Cardiac fibroblast (primary cell): Measurements from ENCODE around the gene ENSA.

ENCODE experiments used
- DNase-seq, 2 donors: peaks; one replicate each; pipeline versions ENCODE4 v3.0.0 to v3.0.0-alpha.2; 2010; ENCODE audit warnings: low read depth in 2 of 2
- H3K4me3 ChIP-seq, 2 donors: replicated peaks in 1 of 2; 1 replicate in 1 of 2; 2 replicates in 1 of 2; pipeline ENCODE4 v1.5.1; 2011; ENCODE audit warnings: low read depth in 2 of 2, low read length in 2 of 2, mild to moderate bottlenecking in 2 of 2, moderate library complexity in 1 of 2
- TF ChIP-seq, protein P1 (sequence below): IDR thresholded peaks from one replicate; pipeline ENCODE4 v1.5.1; 2011; ENCODE audit warnings: low read depth, mild to moderate bottlenecking, low read length, inconsistent platforms

Gene ENSA, protein sequence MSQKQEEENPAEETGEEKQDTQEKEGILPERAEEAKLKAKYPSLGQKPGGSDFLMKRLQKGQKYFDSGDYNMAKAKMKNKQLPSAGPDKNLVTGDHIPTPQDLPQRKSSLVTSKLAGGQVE

GRCh38 chr1:150629115-150629928, at the start of gene ENSA:
Gene ENSA, minus strand, starts transcription at chr1:150629612. Its CDS starts 142 bp downstream, at chr1:150629470.
- TF ChIP-seq, protein P1, sequence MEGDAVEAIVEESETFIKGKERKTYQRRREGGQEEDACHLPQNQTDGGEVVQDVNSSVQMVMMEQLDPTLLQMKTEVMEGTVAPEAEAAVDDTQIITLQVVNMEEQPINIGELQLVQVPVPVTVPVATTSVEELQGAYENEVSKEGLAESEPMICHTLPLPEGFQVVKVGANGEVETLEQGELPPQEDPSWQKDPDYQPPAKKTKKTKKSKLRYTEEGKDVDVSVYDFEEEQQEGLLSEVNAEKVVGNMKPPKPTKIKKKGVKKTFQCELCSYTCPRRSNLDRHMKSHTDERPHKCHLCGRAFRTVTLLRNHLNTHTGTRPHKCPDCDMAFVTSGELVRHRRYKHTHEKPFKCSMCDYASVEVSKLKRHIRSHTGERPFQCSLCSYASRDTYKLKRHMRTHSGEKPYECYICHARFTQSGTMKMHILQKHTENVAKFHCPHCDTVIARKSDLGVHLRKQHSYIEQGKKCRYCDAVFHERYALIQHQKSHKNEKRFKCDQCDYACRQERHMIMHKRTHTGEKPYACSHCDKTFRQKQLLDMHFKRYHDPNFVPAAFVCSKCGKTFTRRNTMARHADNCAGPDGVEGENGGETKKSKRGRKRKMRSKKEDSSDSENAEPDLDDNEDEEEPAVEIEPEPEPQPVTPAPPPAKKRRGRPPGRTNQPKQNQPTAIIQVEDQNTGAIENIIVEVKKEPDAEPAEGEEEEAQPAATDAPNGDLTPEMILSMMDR = no peak
- peak; percentile 100 for DNase-seq

DNA sequence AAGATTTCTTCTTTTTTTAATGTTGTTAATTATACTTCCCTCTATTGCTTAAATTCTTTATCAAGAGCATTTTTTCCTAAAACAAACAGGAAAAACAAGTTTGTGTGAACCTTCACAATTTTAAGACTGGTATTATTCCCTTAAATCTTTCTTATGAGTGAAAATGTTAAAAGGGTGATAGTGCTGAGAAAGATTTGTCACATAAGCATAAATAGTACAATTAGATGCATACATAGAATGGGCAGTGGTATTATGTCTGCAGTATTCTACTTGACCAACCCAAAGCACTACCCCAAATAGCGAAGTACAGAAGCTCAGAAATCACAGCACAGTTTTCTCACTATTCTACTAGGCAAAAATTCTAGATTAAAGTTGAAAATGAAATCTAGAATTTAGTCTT, 49.6 kb upstream of the ENSA start:
- no peak for DNase-seq
- no peak overlapping the region for H3K4me3 ChIP-seq
- TF ChIP-seq, protein P1 = no peak

More at GRCh38 chr1:150629115-150629928, at the start of gene ENSA:
- H3K4me3 ChIP-seq = peak within 1 kb of the TSS; percentile 62 to 74

DNA sequence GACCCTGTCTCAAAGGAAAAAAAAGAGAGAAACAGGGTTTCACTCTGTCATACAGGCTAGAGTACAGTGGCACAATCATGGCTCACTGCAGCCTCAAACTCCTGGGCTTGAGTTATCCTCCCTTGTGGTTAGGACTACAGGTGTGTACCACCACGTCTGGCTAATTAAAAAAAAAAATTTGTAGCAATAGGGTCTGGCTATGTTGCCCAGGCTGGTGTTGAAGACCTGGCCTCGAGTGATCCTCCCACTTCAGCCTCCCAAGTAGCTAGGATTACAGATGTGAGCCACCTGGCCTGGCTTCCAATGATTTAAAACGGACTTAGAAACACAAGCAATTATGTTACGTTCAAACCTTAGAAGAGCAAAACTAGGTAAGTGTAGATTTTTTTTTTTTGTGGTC, 45.5 kb upstream of the ENSA start:
- DNase-seq = no peak
- no peak overlapping the region for H3K4me3 ChIP-seq
- TF ChIP-seq, protein P1 = no peak

- TF ChIP-seq, protein P1 = no peak
- no peak overlapping the region for H3K4me3 ChIP-seq
- DNase-seq = no peak
Measured at GRCh38 chr1:150663321-150663720, 33.9 kb upstream of the ENSA start.

DNA sequence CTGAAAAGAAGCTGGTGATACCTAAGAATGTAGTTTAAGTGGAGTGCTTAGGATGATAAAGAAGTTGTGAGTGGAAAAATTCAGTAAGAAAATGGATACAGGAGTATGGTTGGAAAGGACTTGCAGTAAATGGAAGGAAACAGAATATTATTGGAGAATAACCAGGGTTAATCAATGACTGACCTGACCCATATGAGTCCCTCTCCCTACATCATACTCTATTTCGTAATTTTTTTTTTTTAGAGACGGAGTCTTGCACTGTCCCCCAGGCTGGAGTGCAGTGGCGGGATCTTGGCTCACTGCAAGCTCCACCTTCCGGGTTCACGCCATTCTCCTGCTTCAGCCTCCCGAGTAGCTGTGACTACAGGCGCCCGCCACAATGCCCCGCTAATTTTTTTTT, 33.4 kb upstream of the ENSA start:
- TF ChIP-seq, protein P1 = no peak
- no peak overlapping the region for H3K4me3 ChIP-seq
- DNase-seq = no peak

GRCh38 chr1:150661156-150661555, 31.7 kb upstream of the ENSA start:
- TF ChIP-seq, protein P1 = no peak
- DNase-seq = no peak
- H3K4me3 ChIP-seq = no peak overlapping the region
